ENCODE measurements around the gene NPRL2. TPM values are rescaled to one million over a fixed set of nuclear protein-coding genes. Genes with fewer than 3 reads are reported as not detected.
A peak's percentile ranks its signal among the peaks of the same experiment; 100 is the strongest.

NPRL2 gene
- total RNA-seq, 1 experiment from 2014 or later, result 24.1 TPM

DNA sequence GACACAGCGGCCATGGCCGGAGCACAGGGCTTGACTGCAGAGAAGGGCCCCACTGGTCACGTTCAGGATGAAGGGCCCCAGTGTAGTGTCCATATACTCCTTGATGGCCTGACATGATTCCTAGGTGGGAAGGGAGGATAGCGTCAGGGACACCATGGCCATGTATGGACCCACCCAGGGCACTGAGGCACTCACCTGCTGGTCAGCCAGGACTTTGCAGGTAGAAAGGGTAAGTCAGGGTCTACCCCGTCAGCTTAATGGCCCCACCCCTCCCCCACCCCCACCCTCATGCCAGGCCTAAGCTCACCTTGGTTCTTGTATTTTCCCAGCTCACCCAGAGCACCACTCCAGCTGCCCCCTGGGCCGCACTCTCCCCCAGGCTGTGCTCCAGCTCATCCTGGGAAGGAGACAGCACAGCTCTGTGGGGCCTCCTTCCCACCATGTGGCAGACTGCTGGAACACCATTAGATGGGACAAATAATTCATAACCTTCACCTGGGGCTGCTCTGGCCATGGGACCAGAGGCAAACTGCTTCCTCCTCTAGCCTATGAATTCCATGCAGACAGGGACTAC, 49.8 kb downstream of the NPRL2 start:
- CTCF ChIA-PET, result no interaction called here
- intact Hi-C loops (cut with micrococcal nuclease; ENCODE audit: unreplicated experiment), result loop anchor here (1.0 kb wide), 1 partner anchor 35 kb away; no protein-coding TSS in a partner anchor
- Histone ChIP-seq H3F3A (ENCODE audit: insufficient read depth, low read depth) (peaks cover 9% of the 10 kb centered on the region; the same call in 1 of the 2 replicates), H3K27ac (peak overlapping the region; percentile 76), H3K36me3 (ENCODE audit: low read depth) (no peaks in the 10 kb centered on the region), H3K4me3 (no peak overlapping the region; the same call in 1 of the 2 replicates), H3K9me2 (ENCODE audit: insufficient read depth) (no peaks in the 10 kb centered on the region), H3K4me1 (replicated peaks; ENCODE audit: insufficient read depth) (peaks cover 20% of the 10 kb centered on the region), H3K9me3 (ENCODE audit: insufficient read depth, low read depth) (no peaks in the 10 kb centered on the region), H2AFZ (no peak overlapping the region), H3K79me2 (ENCODE audit: low read depth) (0 out of 2 replicates have a peak, but pooled peaks cover 10% of the 10 kb centered on the region), H3K4me2 (peak overlapping the region; percentile 80), H4K20me1 (ENCODE audit: insufficient read depth) (no peaks in the 10 kb centered on the region), H3K27me3 (ENCODE audit: insufficient read depth, low read depth) (no peaks in the 10 kb centered on the region)
- DNase-seq, result no peak
- no TSS peak for BruUV-seq (replicated peaks)
- TF ChIP-seq, protein P1, sequence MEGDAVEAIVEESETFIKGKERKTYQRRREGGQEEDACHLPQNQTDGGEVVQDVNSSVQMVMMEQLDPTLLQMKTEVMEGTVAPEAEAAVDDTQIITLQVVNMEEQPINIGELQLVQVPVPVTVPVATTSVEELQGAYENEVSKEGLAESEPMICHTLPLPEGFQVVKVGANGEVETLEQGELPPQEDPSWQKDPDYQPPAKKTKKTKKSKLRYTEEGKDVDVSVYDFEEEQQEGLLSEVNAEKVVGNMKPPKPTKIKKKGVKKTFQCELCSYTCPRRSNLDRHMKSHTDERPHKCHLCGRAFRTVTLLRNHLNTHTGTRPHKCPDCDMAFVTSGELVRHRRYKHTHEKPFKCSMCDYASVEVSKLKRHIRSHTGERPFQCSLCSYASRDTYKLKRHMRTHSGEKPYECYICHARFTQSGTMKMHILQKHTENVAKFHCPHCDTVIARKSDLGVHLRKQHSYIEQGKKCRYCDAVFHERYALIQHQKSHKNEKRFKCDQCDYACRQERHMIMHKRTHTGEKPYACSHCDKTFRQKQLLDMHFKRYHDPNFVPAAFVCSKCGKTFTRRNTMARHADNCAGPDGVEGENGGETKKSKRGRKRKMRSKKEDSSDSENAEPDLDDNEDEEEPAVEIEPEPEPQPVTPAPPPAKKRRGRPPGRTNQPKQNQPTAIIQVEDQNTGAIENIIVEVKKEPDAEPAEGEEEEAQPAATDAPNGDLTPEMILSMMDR (conservative IDR thresholded peaks at IDR 0.05), result no peak
- no peak for TF ChIP-seq EZH2 (IDR thresholded peaks at IDR 0.05; ENCODE audit: low read depth)
- POLR2A ChIA-PET (ENCODE audit: unreplicated experiment), result no interaction called here

DNA sequence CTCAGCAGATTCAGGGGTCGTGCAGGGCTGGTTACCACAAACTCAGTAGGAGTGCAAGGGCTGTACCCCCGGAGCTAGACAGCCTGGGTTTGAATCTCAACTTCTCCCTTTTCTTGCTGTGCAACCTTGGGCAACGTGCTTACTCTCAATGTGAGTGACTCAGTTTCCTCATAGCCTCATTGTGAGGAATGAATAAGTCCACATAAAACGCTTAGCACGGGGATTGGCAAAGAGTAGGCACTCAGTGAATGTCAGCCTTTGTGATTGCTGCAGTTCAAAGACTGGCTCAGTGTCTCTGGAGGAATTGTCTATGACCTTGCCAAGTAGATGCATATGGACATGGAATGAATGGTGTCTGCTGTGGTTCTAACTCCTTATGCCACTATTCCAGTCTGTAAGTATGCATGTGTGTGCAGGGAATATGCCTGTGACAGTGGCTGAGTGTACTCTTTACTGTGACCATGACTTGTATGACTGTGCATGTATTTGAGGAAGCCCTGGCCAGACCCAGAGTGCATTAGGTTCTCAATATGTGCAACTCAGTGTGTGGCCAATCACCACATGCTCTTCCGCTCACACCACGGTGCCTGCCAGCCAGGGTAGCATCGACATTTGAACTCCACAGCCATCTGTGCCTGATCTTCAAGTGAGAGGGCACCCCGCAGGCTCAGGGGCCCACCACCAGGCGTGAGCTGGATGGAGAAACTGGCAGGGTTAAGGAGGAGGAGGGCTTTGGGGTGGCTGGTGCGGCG, 50.5 kb downstream of the NPRL2 start:
- Histone ChIP-seq H3K4me3 (peak overlapping the region; percentile 48; the same call in 1 of the 2 replicates), H3K9me2 (ENCODE audit: insufficient read depth) (no peaks in the 10 kb centered on the region), H3K9me3 (ENCODE audit: insufficient read depth, low read depth) (no peaks in the 10 kb centered on the region), H4K20me1 (ENCODE audit: insufficient read depth) (no peaks in the 10 kb centered on the region), H3K4me2 (peak overlapping the region; percentile 80), H3K27ac (peak overlapping the region; percentile 76), H3K36me3 (ENCODE audit: low read depth) (no peaks in the 10 kb centered on the region), H3K4me1 (replicated peaks; ENCODE audit: insufficient read depth) (peaks cover 20% of the 10 kb centered on the region), H2AFZ (no peak overlapping the region; the same call in 1 of the 2 replicates), H3F3A (ENCODE audit: insufficient read depth, low read depth) (peaks cover 9% of the 10 kb centered on the region; the same call in 1 of the 2 replicates), H3K79me2 (ENCODE audit: low read depth) (0 out of 2 replicates have a peak, but pooled peaks cover 10% of the 10 kb centered on the region), H3K27me3 (ENCODE audit: insufficient read depth, low read depth) (no peaks in the 10 kb centered on the region)
- TF ChIP-seq EZH2 (IDR thresholded peaks at IDR 0.05; ENCODE audit: low read depth), result no peak
- TF ChIP-seq, protein P1 (conservative IDR thresholded peaks at IDR 0.05), result no peak
- TSS peak; percentile 95 for BruUV-seq (replicated peaks)
- CTCF ChIA-PET, result interaction anchor here (0.6 to 0.9 kb wide), 5 partner anchors 18 to 54 kb away, joined by 3 to 7 read pairs (median 3); partner anchors contain the start of gene TUSC2
- POLR2A ChIA-PET (ENCODE audit: unreplicated experiment), result interaction anchor here (0.6 to 1.2 kb wide), 8 partner anchors 17 to 328 kb away, joined by 5 to 36 read pairs (median 8); partner anchors contain the start of genes SEMA3B and TUSC2
- no peak for DNase-seq
- intact Hi-C loops (cut with micrococcal nuclease; ENCODE audit: unreplicated experiment), result loop anchor here (1.0 to 2.0 kb wide), 3 partner anchors 17 to 35 kb away; no protein-coding TSS in a partner anchor

DNA sequence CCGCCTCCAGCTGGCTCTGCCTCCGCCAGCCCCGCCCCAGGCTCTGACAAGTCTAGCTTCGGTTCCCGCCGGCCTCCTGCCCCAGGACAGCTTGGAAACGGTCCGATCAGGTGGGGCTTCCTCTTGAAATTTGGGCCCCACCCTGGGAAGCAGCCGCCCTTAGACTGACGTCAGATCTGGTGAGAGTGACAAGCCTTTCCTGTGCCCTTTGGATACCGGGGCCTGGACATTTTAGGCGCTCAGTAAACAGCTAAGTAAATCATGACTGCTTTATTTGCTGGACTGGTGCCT, 51.0 kb downstream of the NPRL2 start:
- peaks cover 9% of the 10 kb centered on the region; the same call in 1 of the 2 replicates for H3F3A ChIP-seq (ENCODE audit: insufficient read depth, low read depth)
- H3K36me3 ChIP-seq (ENCODE audit: low read depth), result no peaks in the 10 kb centered on the region
- DNase-seq, result no peak
- H4K20me1 ChIP-seq (ENCODE audit: insufficient read depth), result no peaks in the 10 kb centered on the region
- POLR2A ChIA-PET (ENCODE audit: unreplicated experiment), result interaction anchor here (0.6 to 1.2 kb wide), 9 partner anchors 18 to 328 kb away, joined by 3 to 36 read pairs (median 6); partner anchors contain the start of genes SEMA3B and TUSC2
- no peak overlapping the region; the same call in 1 of the 2 replicates for H2AFZ ChIP-seq
- H3K27me3 ChIP-seq (ENCODE audit: insufficient read depth, low read depth), result no peaks in the 10 kb centered on the region
- 0 out of 2 replicates have a peak, but pooled peaks cover 10% of the 10 kb centered on the region for H3K79me2 ChIP-seq (ENCODE audit: low read depth)
- H3K9me2 ChIP-seq (ENCODE audit: insufficient read depth), result no peaks in the 10 kb centered on the region
- H3K4me2 ChIP-seq, result peak overlapping the region; percentile 80
- peaks cover 20% of the 10 kb centered on the region for H3K4me1 ChIP-seq (replicated peaks; ENCODE audit: insufficient read depth)
- no peaks in the 10 kb centered on the region for H3K9me3 ChIP-seq (ENCODE audit: insufficient read depth, low read depth)
- peak overlapping the region; percentile 48; the same call in 1 of the 2 replicates for H3K4me3 ChIP-seq
- intact Hi-C loops (cut with micrococcal nuclease; ENCODE audit: unreplicated experiment), result loop anchor here (1.0 to 2.0 kb wide), 2 partner anchors 18 to 35 kb away; no protein-coding TSS in a partner anchor
- CTCF ChIA-PET, result interaction anchor here (0.5 to 0.9 kb wide), 6 partner anchors 18 to 270 kb away, joined by 3 to 9 read pairs (median 4); partner anchors contain the start of genes HEMK1 and TUSC2
- TF ChIP-seq, protein P1 (conservative IDR thresholded peaks at IDR 0.05), result no peak
- no peak for TF ChIP-seq EZH2 (IDR thresholded peaks at IDR 0.05; ENCODE audit: low read depth)
- peak overlapping the region; percentile 76 for H3K27ac ChIP-seq
- BruUV-seq (replicated peaks), result no TSS peak

Measured in PC-9 (cell line).